Vagina (tissue), 2 donors: ENCODE data around the gene IL1A.

Source experiments
- CTCF ChIP-seq, 3 experiments: fragments of 450-650 bp in 2 of 3; fragments of 200-600 bp in 1 of 3; sonication (generic) in 1 of 3; IDR thresholded peaks; one replicate each; pipeline ENCODE4 v1.5.1; 2017 to 2019; ENCODE audit warnings: antibody characterized with exemption in 3 of 3, mild to moderate bottlenecking in 2 of 3, moderate library complexity in 2 of 3
- POLR2A ChIP-seq, 2 donors: fragments of 450-650 bp; IDR thresholded peaks; one replicate each; pipeline ENCODE4 v1.6.1; 2017; ENCODE audit warnings: antibody characterized with exemption in 2 of 2, mild to moderate bottlenecking in 2 of 2, moderate library complexity in 2 of 2
- POLR2AphosphoS5 ChIP-seq, 2 donors: sonication (generic); formaldehyde crosslinking; IDR thresholded peaks; one replicate each; pipeline ENCODE4 v1.9.0; 2017; ENCODE audit warnings: antibody characterized with exemption in 2 of 2, mild to moderate bottlenecking in 2 of 2, low read depth in 1 of 2; ENCODE audit not compliant: insufficient read depth in 1 of 2

GRCh38 chr2:112726487-112727190, 57.7 kb downstream of the IL1A start:
- TF ChIP-seq CTCF (IDR thresholded peaks at IDR 0.05) (peak; percentile 86 to 93 (median 87)), POLR2A (IDR thresholded peaks at IDR 0.05) (no peak), POLR2AphosphoS5 (IDR thresholded peaks at IDR 0.05; ENCODE audit: insufficient read depth in 1 of 2, low read depth in 1 of 2) (peak; percentile 38 to 42)
